ELR (cell line): Measurements from ENCODE around the gene DMRT1.

Source experiments
- DNase-seq: peaks from one replicate; pipeline ENCODE4 v3.0.0-alpha.2; 2015; ENCODE audit warnings: low read depth

DMRT1 gene

GRCh38 chr9:841371-842209 is at the start of gene DMRT1:
Gene DMRT1, plus strand, starts transcription at chr9:841697. Its CDS starts 142 bp downstream, at chr9:841839.
- DNase-seq, result no peak

GRCh38 chr9:792331-793260 is 48.9 kb upstream of the DMRT1 start:
- no peak for DNase-seq

GRCh38 chr9:794386-794785 is 47.1 kb upstream of the DMRT1 start:
- DNase-seq, result peak; percentile 32

GRCh38 chr9:795869-796268 is 45.6 kb upstream of the DMRT1 start:
- DNase-seq, result no peak

GRCh38 chr9:800591-801150 is 40.8 kb upstream of the DMRT1 start:
- no peak for DNase-seq

GRCh38 chr9:801399-802071 is 40.0 kb upstream of the DMRT1 start:
- peak; percentile 84 for DNase-seq

GRCh38 chr9:804026-804425 is 37.5 kb upstream of the DMRT1 start:
- peak; percentile 18 for DNase-seq

GRCh38 chr9:805151-805550 is 36.3 kb upstream of the DMRT1 start:
- DNase-seq, result no peak

GRCh38 chr9:806285-807156 is 35.0 kb upstream of the DMRT1 start:
- DNase-seq, result peak; percentile 57

GRCh38 chr9:811106-811531 is 30.4 kb upstream of the DMRT1 start:
- peak; percentile 63 for DNase-seq

GRCh38 chr9:818958-819357 is 22.5 kb upstream of the DMRT1 start:
- DNase-seq, result no peak

- DNase-seq, result no peak
Measured at GRCh38 chr9:826500-827280, 14.8 kb upstream of the DMRT1 start.

GRCh38 chr9:840343-840742 is 1.2 kb upstream of the DMRT1 start:
- peak; percentile 3 for DNase-seq

GRCh38 chr9:842635-843426 is 1.3 kb downstream of the DMRT1 start:
- DNase-seq, result no peak

GRCh38 chr9:843427-843785 is 1.9 kb downstream of the DMRT1 start:
- DNase-seq, result no peak

GRCh38 chr9:846852-847251 is 5.4 kb downstream of the DMRT1 start:
- no peak for DNase-seq

- no peak for DNase-seq
Measured at GRCh38 chr9:847505-847904, 6.0 kb downstream of the DMRT1 start.

- DNase-seq, result no peak
Measured at GRCh38 chr9:849431-849830, 7.9 kb downstream of the DMRT1 start.

GRCh38 chr9:852539-852938 is 11.0 kb downstream of the DMRT1 start:
- no peak for DNase-seq
